ENCODE measurements around the gene EVC2. TPM values are rescaled to one million over a fixed set of nuclear protein-coding genes. Genes with fewer than 3 reads are reported as not detected.

Gene EVC2
- total and polyA plus RNA-seq, 2 experiments from 2014 or later: 4.3 to 8.1 TPM

DNA sequence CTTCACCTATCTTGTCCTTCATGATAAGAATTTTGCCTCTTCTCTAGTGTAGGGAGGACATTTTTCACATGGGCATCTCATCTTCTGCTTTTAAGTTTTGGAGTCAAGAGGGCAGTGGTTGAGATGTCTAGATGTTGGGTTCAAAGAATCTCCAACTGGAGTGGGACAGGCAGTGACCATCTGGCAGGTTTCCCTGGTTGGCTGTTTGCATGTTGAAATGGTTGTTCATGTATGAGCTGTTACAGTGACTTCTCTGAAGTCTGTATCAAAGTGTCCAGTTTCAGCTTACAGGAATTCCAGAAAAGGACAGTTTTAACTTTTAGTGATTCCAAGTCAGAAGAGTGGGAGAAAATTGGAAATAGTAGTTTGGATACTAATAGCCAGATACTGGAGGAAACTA is 192.7 kb downstream of the EVC2 start:
- no peak for DNase-seq
- Histone ChIP-seq H3K4me1 (ENCODE audit: insufficient read depth) (no peaks in the 10 kb centered on the region), H3K36me3 (ENCODE audit: low read depth) (no peaks in the 10 kb centered on the region), H4K20me1 (ENCODE audit: insufficient read depth) (no peaks in the 10 kb centered on the region), H3K27ac (no peak overlapping the region), H3K9me2 (ENCODE audit: insufficient read depth) (no peaks in the 10 kb centered on the region), H3K79me2 (ENCODE audit: insufficient read depth) (no peaks in the 10 kb centered on the region), H3K27me3 (replicated peaks; ENCODE audit: insufficient read depth) (no peaks in the 10 kb centered on the region), H3K4me3 (no peak overlapping the region), H3K4me2 (ENCODE audit: unreplicated experiment) (no peak overlapping the region), H3K9me3 (ENCODE audit: low read depth) (no peaks in the 10 kb centered on the region), H3K9ac (no peak overlapping the region), H3F3A (ENCODE audit: insufficient read depth) (no peaks in the 10 kb centered on the region), H2AFZ (no peak overlapping the region)
- in situ Hi-C loops (cut with MboI): no loop called here
- TF ChIP-seq EZH2 (IDR thresholded peaks at IDR 0.05; ENCODE audit: insufficient read depth, poor library complexity, severe bottlenecking) (no peak), EZH2phosphoT487 (IDR thresholded peaks at IDR 0.05; ENCODE audit: insufficient read depth, low read depth) (no peak)

Other genes starting within 250 kb of the EVC2 start
- gene EVC, start 2.6 kb upstream of the EVC2 start, total RNA-seq (2014; rRNA removed; shearing (Covaris generic)): 36.8 and 56.2 TPM in 2 replicates
- 4.0 and 4.9 TPM in 2 replicates for gene EVC, start 2.6 kb upstream of the EVC2 start, polyA plus RNA-seq (2016; fragmentation: Nextera tagmentation; extraction: Ambion mirVana)
- gene CRMP1, start 184.5 kb upstream of the EVC2 start, total RNA-seq (2014; rRNA removed; shearing (Covaris generic)): not detected in 2 replicates
- 1.3 and 1.6 TPM in 2 replicates for gene CRMP1, start 184.5 kb upstream of the EVC2 start, polyA plus RNA-seq (2016; fragmentation: Nextera tagmentation; extraction: Ambion mirVana)

Measured in GM23248 (cell line).